Chondrocyte (in vitro differentiated cells): ENCODE results near the gene MRPS18B. TPM values are rescaled to one million over a fixed set of nuclear protein-coding genes. Genes with fewer than 3 reads are reported as not detected.

Source experiments
- DNase-seq: peaks from one replicate; pipeline ENCODE4 v3.0.0; 2021; ENCODE audit warnings: mixed read lengths, low spot score
- H3K27ac Mint-ChIP-seq: one replicate; pipeline ENCODE4 v1.8.0; 2021; ENCODE audit warnings: mild to moderate bottlenecking, moderate library complexity, mixed read lengths; ENCODE audit not compliant: unreplicated experiment
- H3K27me3 Mint-ChIP-seq: 2 replicates; pipeline ENCODE4 v1.8.0; 2021; ENCODE audit warnings: low read depth, mixed read lengths
- H3K36me3 Mint-ChIP-seq: 2 replicates; pipeline ENCODE4 v1.8.0; 2021; ENCODE audit warnings: low read depth, mixed read lengths
- H3K4me1 Mint-ChIP-seq: 2 replicates; pipeline ENCODE4 v1.8.0; 2021; ENCODE audit warnings: low read depth, mild to moderate bottlenecking, mixed read lengths
- H3K4me3 Mint-ChIP-seq: one replicate; pipeline ENCODE4 v1.8.0; 2021; ENCODE audit warnings: mild to moderate bottlenecking, moderate library complexity, mixed read lengths; ENCODE audit not compliant: unreplicated experiment
- H3K9me3 Mint-ChIP-seq: 2 replicates; pipeline ENCODE4 v1.8.0; 2021; ENCODE audit warnings: low read depth, mixed read lengths
- CTCF ChIP-seq: fragments of 200-600 bp; sonication (generic); IDR thresholded peaks from 2 replicates; pipeline ENCODE4 v1.5.0; 2021; ENCODE audit warnings: antibody characterized with exemption, mild to moderate bottlenecking, moderate library complexity
- total RNA-seq: library from RNA; stranded (reverse); gene quantifications from 3 replicates; pipeline ENCODE4 v1.2.1, GENCODE V29; 2021

Gene MRPS18B
- total RNA-seq, 1 donor from 2014 or later = 24.7 TPM

GRCh38 chr6:30598912-30599624 lies 18.6 kb upstream of the MRPS18B start:
- DNase-seq = no peak
- H3K9me3 Mint-ChIP-seq = no peaks in the 10 kb centered on the region
- no peaks in the 10 kb centered on the region for H3K27me3 Mint-ChIP-seq
- TF ChIP-seq CTCF = no peak
- peaks cover 18% of the 10 kb centered on the region for H3K4me1 Mint-ChIP-seq
- H3K36me3 Mint-ChIP-seq = peaks cover 22% of the 10 kb centered on the region
- no peak overlapping the region for H3K4me3 Mint-ChIP-seq
- no peak overlapping the region for H3K27ac Mint-ChIP-seq

GRCh38 chr6:30599625-30600324 lies 17.9 kb upstream of the MRPS18B start:
- no peak overlapping the region for H3K4me3 Mint-ChIP-seq
- H3K9me3 Mint-ChIP-seq = no peaks in the 10 kb centered on the region
- no peak for DNase-seq
- TF ChIP-seq CTCF = no peak
- H3K4me1 Mint-ChIP-seq = peaks cover 18% of the 10 kb centered on the region
- peaks cover 29% of the 10 kb centered on the region for H3K36me3 Mint-ChIP-seq
- H3K27me3 Mint-ChIP-seq = no peaks in the 10 kb centered on the region
- H3K27ac Mint-ChIP-seq = peak overlapping the region; percentile 10

GRCh38 chr6:30600451-30600961 lies 17.1 kb upstream of the MRPS18B start:
- Mint-ChIP-seq H3K36me3 (peaks cover 35% of the 10 kb centered on the region), H3K27ac (peak overlapping the region; percentile 49), H3K27me3 (no peaks in the 10 kb centered on the region), H3K9me3 (no peaks in the 10 kb centered on the region), H3K4me1 (peaks cover 18% of the 10 kb centered on the region), H3K4me3 (no peak overlapping the region)
- no peak for DNase-seq
- TF ChIP-seq CTCF = no peak

GRCh38 chr6:30601436-30601814 lies 16.2 kb upstream of the MRPS18B start:
- Mint-ChIP-seq H3K27me3 (no peaks in the 10 kb centered on the region), H3K9me3 (no peaks in the 10 kb centered on the region), H3K4me1 (peaks cover 18% of the 10 kb centered on the region), H3K4me3 (no peak overlapping the region), H3K27ac (peak overlapping the region; percentile 12), H3K36me3 (peaks cover 42% of the 10 kb centered on the region)
- no peak for DNase-seq
- TF ChIP-seq CTCF = no peak

DNA sequence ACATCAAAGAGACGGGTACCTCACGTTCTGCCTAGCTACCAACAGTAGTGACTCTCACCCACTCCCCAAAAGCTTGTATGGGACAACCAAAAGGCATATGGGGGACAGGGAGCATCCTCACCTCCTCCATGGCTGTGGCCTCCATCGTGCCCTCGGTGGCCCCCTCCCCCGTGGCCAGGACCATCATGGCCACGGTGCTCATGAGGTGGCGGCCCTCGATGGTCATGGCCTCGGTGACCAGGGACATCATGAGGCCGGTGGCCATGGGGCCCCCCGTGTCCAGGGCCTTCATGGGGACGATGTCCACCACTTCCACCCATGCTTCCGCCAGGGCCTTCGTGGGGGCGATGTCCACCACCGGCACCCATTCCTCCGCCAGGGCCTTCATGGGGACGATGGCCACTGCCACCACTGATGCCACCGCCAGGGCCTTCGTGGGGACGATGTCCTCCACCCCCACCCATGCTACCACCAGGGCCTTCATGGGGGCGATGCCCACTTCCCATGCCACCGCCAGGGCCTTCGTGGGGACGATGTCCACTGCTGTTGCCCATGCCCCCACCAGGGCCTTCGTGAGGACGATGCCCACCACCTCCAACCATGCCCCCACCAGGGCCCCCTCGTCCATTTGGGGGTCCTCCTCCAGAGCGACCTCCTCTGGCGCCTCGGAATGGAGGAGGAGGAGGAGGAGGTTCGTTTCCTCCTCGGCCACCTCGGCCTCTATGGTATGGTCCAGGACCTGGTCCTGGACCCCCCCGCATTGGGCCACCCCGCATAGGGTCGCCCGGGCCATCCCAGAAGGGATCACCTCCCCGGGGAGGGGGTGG lies 15.6 kb upstream of the MRPS18B start:
- H3K27ac Mint-ChIP-seq = no peak overlapping the region
- H3K27me3 Mint-ChIP-seq = no peaks in the 10 kb centered on the region
- H3K9me3 Mint-ChIP-seq = no peaks in the 10 kb centered on the region
- no peak overlapping the region for H3K4me3 Mint-ChIP-seq
- H3K36me3 Mint-ChIP-seq = peaks cover 46% of the 10 kb centered on the region
- peaks cover 18% of the 10 kb centered on the region for H3K4me1 Mint-ChIP-seq
- no peak for TF ChIP-seq CTCF
- DNase-seq = no peak
